ENCODE data around the gene ARL8B.

- TF ChIP-seq CTCF (IDR thresholded peaks at IDR 0.05; ENCODE audit: insufficient read depth, low read length) = no peak
- no peak for TF ChIP-seq SPI1 (IDR thresholded peaks at IDR 0.05; ENCODE audit: borderline replicate concordance, low read depth)
These were observed 33.1 kb downstream of the ARL8B start for GRCh38 chr3:5155241-5155640.

All from HL-60 (cell line).